ENCODE results near the gene AP4E1. TPM values are rescaled to one million over a fixed set of nuclear protein-coding genes. Genes with fewer than 3 reads are reported as not detected.
"Not testable (repeated sequence)": the region's sequence is repeated elsewhere in the genome, so short reads cannot be mapped to it uniquely, and the experiment has no call there.

AP4E1 gene
- polyA plus RNA-seq, 3 donors, result 8.3 to 9.8 (median 8.5) TPM

GRCh38 chr15:50886611-50887345 lies 21.7 kb upstream of the AP4E1 start:
- no peak for DNase-seq (ENCODE audit: low read depth in 3 of 3, low spot score in 2 of 3)

- no peak for DNase-seq (ENCODE audit: low read depth in 3 of 3, low spot score in 2 of 3)
These were observed 20.4 kb upstream of the AP4E1 start for GRCh38 chr15:50888054-50888453.

GRCh38 chr15:50889589-50889988 lies 18.9 kb upstream of the AP4E1 start:
- no peak for DNase-seq (ENCODE audit: low read depth in 3 of 3, low spot score in 2 of 3)

GRCh38 chr15:50890751-50891150 lies 17.7 kb upstream of the AP4E1 start:
- no peak for DNase-seq (ENCODE audit: low read depth in 3 of 3, low spot score in 2 of 3)

- DNase-seq (ENCODE audit: low read depth in 3 of 3, low spot score in 2 of 3), result no peak
These were observed 17.3 kb upstream of the AP4E1 start for GRCh38 chr15:50891159-50891558.

- no peak for DNase-seq (ENCODE audit: low read depth in 3 of 3, low spot score in 2 of 3)
These were observed 14.5 kb upstream of the AP4E1 start for GRCh38 chr15:50893976-50894375.

GRCh38 chr15:50901390-50901789 lies 7.1 kb upstream of the AP4E1 start:
- not testable (repeated sequence) for DNase-seq (ENCODE audit: low read depth in 3 of 3, low spot score in 2 of 3)

GRCh38 chr15:50904211-50904610 lies 4.3 kb upstream of the AP4E1 start:
- no peak for DNase-seq (ENCODE audit: low read depth in 3 of 3, low spot score in 2 of 3)

- no peak for DNase-seq (ENCODE audit: low read depth in 3 of 3, low spot score in 2 of 3)
These were observed 3.4 kb upstream of the AP4E1 start for GRCh38 chr15:50905055-50905454.

GRCh38 chr15:50906954-50907600 lies 1.4 kb upstream of the AP4E1 start:
- DNase-seq (ENCODE audit: low read depth in 3 of 3, low spot score in 2 of 3), result no peak

- DNase-seq (ENCODE audit: low read depth in 3 of 3, low spot score in 2 of 3), result peak; percentile 25 to 40 (median 33)
These were observed 778 bp upstream of the AP4E1 start for GRCh38 chr15:50907601-50908208.

- DNase-seq (ENCODE audit: low read depth in 3 of 3, low spot score in 2 of 3), result peak; percentile 9 to 27 (median 16)
These were observed 481 bp downstream of the AP4E1 start for GRCh38 chr15:50909010-50909317.

- not testable (repeated sequence) for DNase-seq (ENCODE audit: low read depth in 3 of 3, low spot score in 2 of 3)
These were observed 1.9 kb downstream of the AP4E1 start for GRCh38 chr15:50910426-50910795.

- no peak for DNase-seq (ENCODE audit: low read depth in 3 of 3, low spot score in 2 of 3)
These were observed 2.5 kb downstream of the AP4E1 start for GRCh38 chr15:50911001-50911400.

GRCh38 chr15:50911621-50912020 lies 3.1 kb downstream of the AP4E1 start:
- no peak for DNase-seq (ENCODE audit: low read depth in 3 of 3, low spot score in 2 of 3)

- no peak for DNase-seq (ENCODE audit: low read depth in 3 of 3, low spot score in 2 of 3)
These were observed 7.9 kb downstream of the AP4E1 start for GRCh38 chr15:50916400-50916799.

- DNase-seq (ENCODE audit: low read depth in 3 of 3, low spot score in 2 of 3), result not testable (repeated sequence)
These were observed 10.9 kb downstream of the AP4E1 start for GRCh38 chr15:50919359-50919758.

GRCh38 chr15:50925281-50925680 lies 16.8 kb downstream of the AP4E1 start:
- DNase-seq (ENCODE audit: low read depth in 3 of 3, low spot score in 2 of 3), result no peak

GRCh38 chr15:50929062-50929461 lies 20.6 kb downstream of the AP4E1 start:
- DNase-seq (ENCODE audit: low read depth in 3 of 3, low spot score in 2 of 3), result no peak

GRCh38 chr15:50930792-50931191 lies 22.3 kb downstream of the AP4E1 start:
- no peak for DNase-seq (ENCODE audit: low read depth in 3 of 3, low spot score in 2 of 3)

GRCh38 chr15:50933341-50933740 lies 24.9 kb downstream of the AP4E1 start:
- no peak for DNase-seq (ENCODE audit: low read depth in 3 of 3, low spot score in 2 of 3)

GRCh38 chr15:50938525-50938924 lies 30.0 kb downstream of the AP4E1 start:
- no peak for DNase-seq (ENCODE audit: low read depth in 3 of 3, low spot score in 2 of 3)

All from right renal cortex interstitium (tissue), 3 donors.